ENCODE data around the gene LYL1.

DNA sequence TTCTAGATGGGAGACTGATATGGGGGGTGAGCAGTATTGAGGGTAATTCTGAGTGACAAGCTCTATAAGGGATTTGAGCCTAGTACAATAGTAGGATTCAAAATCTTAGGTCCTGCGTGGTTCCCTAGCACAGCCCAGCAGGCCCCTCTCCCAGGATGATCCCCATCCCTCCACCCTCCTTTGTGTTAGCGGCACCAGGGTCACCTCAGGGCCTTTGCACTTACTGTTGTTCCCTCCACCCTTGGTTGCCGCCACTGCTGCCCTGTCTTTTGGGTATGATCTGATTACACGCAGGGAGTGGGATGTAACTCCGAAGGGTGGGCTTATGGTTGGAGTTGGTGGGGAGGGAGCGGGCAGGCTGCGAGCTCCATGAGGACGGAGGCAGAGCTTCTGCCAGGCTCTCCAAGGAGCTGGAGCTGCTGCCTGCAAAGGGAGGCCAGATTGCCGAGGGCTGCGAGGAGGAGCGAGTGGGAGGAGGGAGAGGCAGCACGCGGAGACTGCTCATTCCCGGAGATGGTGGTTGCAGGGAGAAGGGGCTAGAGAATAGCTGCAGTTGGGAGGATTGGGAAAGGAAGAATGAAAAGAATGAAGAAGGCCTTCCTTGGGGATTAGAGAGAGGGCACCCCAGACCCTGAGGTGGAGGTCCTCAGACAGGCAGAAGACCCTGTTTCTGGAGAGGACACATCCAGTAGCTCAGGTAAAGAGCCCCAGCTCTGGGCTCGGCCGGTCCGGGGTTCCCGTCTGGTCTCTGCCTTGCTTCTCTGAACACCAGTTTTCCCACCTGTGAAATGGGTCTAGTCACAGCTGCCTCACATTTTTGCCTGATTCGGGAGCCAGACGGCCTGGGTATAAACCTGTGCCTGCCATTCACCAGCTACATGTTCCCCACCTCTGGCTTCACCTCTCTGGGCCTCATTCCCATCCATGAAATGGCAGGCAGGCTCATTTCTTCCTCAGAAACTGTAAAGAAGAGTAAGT is 20.6 kb upstream of the LYL1 start:
- TF ChIP-seq, protein P1, sequence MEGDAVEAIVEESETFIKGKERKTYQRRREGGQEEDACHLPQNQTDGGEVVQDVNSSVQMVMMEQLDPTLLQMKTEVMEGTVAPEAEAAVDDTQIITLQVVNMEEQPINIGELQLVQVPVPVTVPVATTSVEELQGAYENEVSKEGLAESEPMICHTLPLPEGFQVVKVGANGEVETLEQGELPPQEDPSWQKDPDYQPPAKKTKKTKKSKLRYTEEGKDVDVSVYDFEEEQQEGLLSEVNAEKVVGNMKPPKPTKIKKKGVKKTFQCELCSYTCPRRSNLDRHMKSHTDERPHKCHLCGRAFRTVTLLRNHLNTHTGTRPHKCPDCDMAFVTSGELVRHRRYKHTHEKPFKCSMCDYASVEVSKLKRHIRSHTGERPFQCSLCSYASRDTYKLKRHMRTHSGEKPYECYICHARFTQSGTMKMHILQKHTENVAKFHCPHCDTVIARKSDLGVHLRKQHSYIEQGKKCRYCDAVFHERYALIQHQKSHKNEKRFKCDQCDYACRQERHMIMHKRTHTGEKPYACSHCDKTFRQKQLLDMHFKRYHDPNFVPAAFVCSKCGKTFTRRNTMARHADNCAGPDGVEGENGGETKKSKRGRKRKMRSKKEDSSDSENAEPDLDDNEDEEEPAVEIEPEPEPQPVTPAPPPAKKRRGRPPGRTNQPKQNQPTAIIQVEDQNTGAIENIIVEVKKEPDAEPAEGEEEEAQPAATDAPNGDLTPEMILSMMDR (conservative IDR thresholded peaks at IDR 0.05), result no peak
- no peak for TF ChIP-seq EZH2 (IDR thresholded peaks at IDR 0.05; ENCODE audit: low read depth)
